ENCODE data around the gene TGOLN2.
A peak's percentile ranks its signal among the peaks of the same experiment; 100 is the strongest.
"Not testable (repeated sequence)": the region's sequence is repeated elsewhere in the genome, so short reads cannot be mapped to it uniquely, and the experiment has no call there.

Gene TGOLN2

GRCh38 chr2:85334928-85335327 is 7.1 kb upstream of the TGOLN2 start:
- no peak for DNase-seq

GRCh38 chr2:85333877-85334276 is 6.1 kb upstream of the TGOLN2 start:
- not testable (repeated sequence) for DNase-seq

- no peak for DNase-seq
Measured at GRCh38 chr2:85330839-85331636, 3.2 kb upstream of the TGOLN2 start.

- DNase-seq, result not testable (repeated sequence)
Measured at GRCh38 chr2:85329701-85330100, 1.9 kb upstream of the TGOLN2 start.

GRCh38 chr2:85329181-85329651 is 1.4 kb upstream of the TGOLN2 start:
- no peak for DNase-seq

GRCh38 chr2:85327160-85327821 is 498 bp downstream of the TGOLN2 start:
- peak; percentile 56 to 60 for DNase-seq

- DNase-seq, result peak; percentile 41 to 50
Measured at GRCh38 chr2:85326406-85327159, 1.2 kb downstream of the TGOLN2 start.

GRCh38 chr2:85325466-85325811 is 2.4 kb downstream of the TGOLN2 start:
- no peak for DNase-seq

GRCh38 chr2:85324639-85325465 is 2.9 kb downstream of the TGOLN2 start:
- DNase-seq, result no peak

- DNase-seq, result not testable (repeated sequence)
Measured at GRCh38 chr2:85323988-85324367, 3.8 kb downstream of the TGOLN2 start.

GRCh38 chr2:85323351-85323987 is 4.3 kb downstream of the TGOLN2 start:
- no peak for DNase-seq

- no peak for DNase-seq
Measured at GRCh38 chr2:85319796-85320195, 8.0 kb downstream of the TGOLN2 start.

- peak; percentile 38 to 50 for DNase-seq
Measured at GRCh38 chr2:85318222-85319074, 9.3 kb downstream of the TGOLN2 start.

GRCh38 chr2:85315921-85316320 is 11.9 kb downstream of the TGOLN2 start:
- not testable (repeated sequence) for DNase-seq

GRCh38 chr2:85314884-85315242 is 12.9 kb downstream of the TGOLN2 start:
- no peak for DNase-seq

- DNase-seq, result no peak
Measured at GRCh38 chr2:85312404-85312803, 15.4 kb downstream of the TGOLN2 start.

- DNase-seq, result no peak
Measured at GRCh38 chr2:85310330-85310729, 17.5 kb downstream of the TGOLN2 start.

- no peak for DNase-seq
Measured at GRCh38 chr2:85309699-85310321, 18.0 kb downstream of the TGOLN2 start.

GRCh38 chr2:85308896-85309555 is 18.8 kb downstream of the TGOLN2 start:
- DNase-seq, result no peak

- DNase-seq, result no peak
Measured at GRCh38 chr2:85308201-85308600, 19.6 kb downstream of the TGOLN2 start.

All from stimulated activated CD4-positive, alpha-beta T cell treated with anti-CD3 and anti-CD28 coated beads, Interleukin-2, amount 100 ng/mL, for 24 hours (primary cell).